Natural killer cell (primary cell): Measurements from ENCODE around the gene FOXP3. TPM values are rescaled to one million over a fixed set of nuclear protein-coding genes. Genes with fewer than 3 reads are reported as not detected.

Experiments
- ATAC-seq, 3 donors: fragments of 150-1000 bp in 2 of 3; fragments of 200-7000 bp in 1 of 3; cut with Tn5 transposase; 1 replicate in 1 of 3; 2 replicates in 2 of 3; pipeline ENCODE4 v1.10.0; 2021; ENCODE audit warnings: mild to moderate bottlenecking in 2 of 3, moderate library complexity in 2 of 3
- DNase-seq, 2 donors: peaks; one replicate each; pipeline versions ENCODE4 v3.0.0 to v3.0.0-alpha.2; 2013 to 2021; ENCODE audit warnings: mixed read lengths in 1 of 2
- H3K27ac ChIP-seq: one replicate; pipeline ENCODE4 v1.5.1; 2013; ENCODE audit warnings: mild to moderate bottlenecking, low read length
- H3K27me3 ChIP-seq: one replicate; pipeline ENCODE4 v1.6.1; 2013; ENCODE audit warnings: low read length; ENCODE audit not compliant: control insufficient read depth, insufficient read depth
- H3K36me3 ChIP-seq: one replicate; pipeline ENCODE4 v1.6.1; 2013; ENCODE audit warnings: low read length; ENCODE audit not compliant: control insufficient read depth, insufficient read depth
- H3K4me1 ChIP-seq: one replicate; pipeline ENCODE4 v1.6.1; 2013; ENCODE audit warnings: low read length; ENCODE audit not compliant: control insufficient read depth, insufficient read depth
- H3K4me3 ChIP-seq: one replicate; pipeline ENCODE4 v1.5.1; 2013; ENCODE audit warnings: low read length
- H3K9me3 ChIP-seq: one replicate; pipeline ENCODE4 v1.6.1; 2013; ENCODE audit warnings: low read length; ENCODE audit not compliant: control insufficient read depth, insufficient read depth
- H3K27ac Mint-ChIP-seq, 2 donors: one replicate each; pipeline ENCODE4 v1.8.0; 2022; ENCODE audit warnings: mild to moderate bottlenecking in 2 of 2, mixed read lengths in 2 of 2, moderate library complexity in 1 of 2
- H3K27me3 Mint-ChIP-seq, 2 donors: one replicate each; pipeline ENCODE4 v1.8.0; 2022; ENCODE audit warnings: low read depth in 2 of 2, mixed read lengths in 2 of 2
- H3K36me3 Mint-ChIP-seq: one replicate; pipeline ENCODE4 v1.8.0; 2022; ENCODE audit warnings: mixed read lengths
- H3K4me1 Mint-ChIP-seq, 2 donors: one replicate each; pipeline ENCODE4 v1.8.0; 2022; ENCODE audit warnings: mixed read lengths in 2 of 2
- H3K4me3 Mint-ChIP-seq: one replicate; pipeline ENCODE4 v1.8.0; 2022; ENCODE audit warnings: mild to moderate bottlenecking, moderate library complexity, mixed read lengths
- H3K9me3 Mint-ChIP-seq, 2 donors: one replicate each; pipeline ENCODE4 v1.8.0; 2022; ENCODE audit warnings: mixed read lengths in 2 of 2
- CTCF ChIP-seq: fragments of 200-600 bp; IDR thresholded peaks from one replicate; pipeline ENCODE4 v1.8.0; 2022; ENCODE audit warnings: antibody characterized with exemption
- WGBS: methylation state at CpG from one replicate; pipeline ENCODE4 v1.1.7; 2013; ENCODE audit warnings: missing lambda C conversion rate; ENCODE audit not compliant: insufficient coverage; 5-methylcytosine and 5-hydroxymethylcytosine counted together
- intact Hi-C: fragments of 100-400 bp; cut with micrococcal nuclease; formaldehyde crosslinking; loops from one replicate; pipeline ENCODE4 v1.14.2; 2022
- total RNA-seq, 4 donors: library from RNA; stranded (reverse); fragments of 120-200 nt in 1 of 4; gene quantifications; one replicate each; pipeline versions ENCODE4 v1.2.3 to v1.2.4, GENCODE V29; 2013 to 2022

Gene FOXP3
- total RNA-seq, 3 donors from 2014 or later (not counting 1 experiment from before 2014, with no cell fraction given): 0.09 to 0.32 (median 0.20) TPM

- Mint-ChIP-seq H3K27ac (no peak overlapping the region), H3K4me1 (peaks cover 0 to 4% of the 10 kb centered on the region in 2 donors), H3K27me3 (no peaks in the 10 kb centered on the region), H3K36me3 (no peaks in the 10 kb centered on the region), H3K9me3 (no peaks in the 10 kb centered on the region), H3K4me3 (no peak overlapping the region)
- Histone ChIP-seq H3K27me3 (no peaks in the 10 kb centered on the region), H3K9me3 (no peaks in the 10 kb centered on the region), H3K4me1 (peaks cover 22% of the 10 kb centered on the region), H3K36me3 (no peaks in the 10 kb centered on the region), H3K27ac (no peak overlapping the region), H3K4me3 (no peak overlapping the region)
- ATAC-seq (no peak), DNase-seq (no peak)
- WGBS: 81% methylated on average over 13 of the region's 14 CpGs
- intact Hi-C loops: no loop called here
- TF ChIP-seq CTCF: no peak
These were observed 7.3 kb downstream of the FOXP3 start for GRCh38 chrX:49257074-49257790.

GRCh38 chrX:49256268-49256995 lies 8.1 kb downstream of the FOXP3 start:
- Histone ChIP-seq H3K9me3 (no peaks in the 10 kb centered on the region), H3K36me3 (no peaks in the 10 kb centered on the region), H3K27me3 (no peaks in the 10 kb centered on the region), H3K27ac (no peak overlapping the region), H3K4me1 (peaks cover 22% of the 10 kb centered on the region), H3K4me3 (no peak overlapping the region)
- 90% methylated on average over 9 of the region's 9 CpGs for WGBS
- no peak for TF ChIP-seq CTCF
- Mint-ChIP-seq H3K27ac (no peak overlapping the region), H3K27me3 (no peaks in the 10 kb centered on the region), H3K4me3 (no peak overlapping the region), H3K9me3 (no peaks in the 10 kb centered on the region), H3K4me1 (peaks cover 0 to 12% of the 10 kb centered on the region in 2 donors), H3K36me3 (no peaks in the 10 kb centered on the region)
- DNase-seq (no peak), ATAC-seq (no peak)
- intact Hi-C loops: no loop called here

GRCh38 chrX:49254639-49255038 lies 9.9 kb downstream of the FOXP3 start:
- intact Hi-C loops: no loop called here
- H3K4me1 ChIP-seq: peaks cover 27% of the 10 kb centered on the region
- Mint-ChIP-seq H3K4me3 (no peak overlapping the region), H3K27ac (no peak overlapping the region), H3K36me3 (no peaks in the 10 kb centered on the region), H3K9me3 (no peaks in the 10 kb centered on the region), H3K4me1 (peaks cover 8 to 20% of the 10 kb centered on the region in 2 donors), H3K27me3 (no peaks in the 10 kb centered on the region)
- DNase-seq (no peak), ATAC-seq (no peak)
- H3K27ac ChIP-seq: no peak overlapping the region
- H3K27me3 ChIP-seq: no peaks in the 10 kb centered on the region
- no peak overlapping the region for H3K4me3 ChIP-seq
- H3K36me3 ChIP-seq: no peaks in the 10 kb centered on the region
- no peaks in the 10 kb centered on the region for H3K9me3 ChIP-seq
- 98% methylated on average over 6 of the region's 7 CpGs for WGBS
- TF ChIP-seq CTCF: no peak
